Measurements from ENCODE around the gene KIF14. TPM values are rescaled to one million over a fixed set of nuclear protein-coding genes. Genes with fewer than 3 reads are reported as not detected.

KIF14 gene
- total RNA-seq, 1 donor from 2014 or later = 2.4 TPM

DNA sequence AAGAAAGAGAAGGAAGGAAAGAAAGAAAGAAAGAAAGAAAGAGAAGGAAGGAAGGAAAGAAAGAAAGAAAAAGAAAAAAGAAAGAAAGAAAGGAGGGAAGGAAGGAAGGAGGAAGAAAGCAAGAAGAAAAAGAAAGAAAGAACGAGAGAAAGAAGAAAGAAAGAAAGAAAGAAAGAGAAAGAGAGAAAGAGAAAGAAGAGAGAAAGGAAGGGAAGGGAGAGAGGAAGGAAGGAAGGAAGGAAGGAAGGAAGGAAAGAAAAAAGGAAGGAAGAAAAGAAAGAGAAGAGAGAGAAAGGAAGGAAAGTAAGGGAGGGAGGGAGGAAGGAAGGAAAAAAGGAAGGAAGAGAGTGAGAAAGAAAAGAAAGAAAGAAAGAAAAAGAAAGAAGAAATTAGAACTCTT is 115.3 kb downstream of the KIF14 start:
- DNase-seq (ENCODE audit: low spot score in 2 of 2) (no peak), FAIRE-seq (no peak)

Other genes with a start within 250 kb of the KIF14 start
- 48.5 TPM for gene ZNF281, start 210.7 kb downstream of the KIF14 start, total RNA-seq
- gene DDX59, start 49.2 kb upstream of the KIF14 start, total RNA-seq = 20.4 TPM
- gene CAMSAP2, start 118.1 kb upstream of the KIF14 start, total RNA-seq = 117 TPM

All from frontal cortex (tissue), 4 donors.